ENCODE results near the gene EXOC3.

DNA sequence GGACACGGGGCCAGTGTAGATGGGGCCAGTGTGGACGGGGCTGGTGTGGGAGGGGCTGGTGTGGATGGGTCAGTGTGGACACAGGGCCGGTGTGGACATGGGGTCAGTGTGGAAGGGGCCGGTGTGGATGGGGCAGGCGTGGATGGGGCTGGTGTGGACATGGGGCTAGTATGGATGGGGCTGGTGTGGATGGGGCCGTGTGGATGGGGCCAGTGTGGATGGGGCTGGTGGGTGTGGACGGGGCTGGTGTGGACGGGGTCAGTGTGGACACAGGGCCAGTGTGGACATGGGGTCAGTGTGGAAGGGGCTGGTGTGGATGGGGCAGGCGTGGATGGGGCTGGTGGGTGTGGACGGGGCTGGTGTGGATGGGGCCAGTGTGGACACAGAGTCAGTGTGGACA is 57.5 kb downstream of the EXOC3 start:
- TF ChIP-seq, protein P1, sequence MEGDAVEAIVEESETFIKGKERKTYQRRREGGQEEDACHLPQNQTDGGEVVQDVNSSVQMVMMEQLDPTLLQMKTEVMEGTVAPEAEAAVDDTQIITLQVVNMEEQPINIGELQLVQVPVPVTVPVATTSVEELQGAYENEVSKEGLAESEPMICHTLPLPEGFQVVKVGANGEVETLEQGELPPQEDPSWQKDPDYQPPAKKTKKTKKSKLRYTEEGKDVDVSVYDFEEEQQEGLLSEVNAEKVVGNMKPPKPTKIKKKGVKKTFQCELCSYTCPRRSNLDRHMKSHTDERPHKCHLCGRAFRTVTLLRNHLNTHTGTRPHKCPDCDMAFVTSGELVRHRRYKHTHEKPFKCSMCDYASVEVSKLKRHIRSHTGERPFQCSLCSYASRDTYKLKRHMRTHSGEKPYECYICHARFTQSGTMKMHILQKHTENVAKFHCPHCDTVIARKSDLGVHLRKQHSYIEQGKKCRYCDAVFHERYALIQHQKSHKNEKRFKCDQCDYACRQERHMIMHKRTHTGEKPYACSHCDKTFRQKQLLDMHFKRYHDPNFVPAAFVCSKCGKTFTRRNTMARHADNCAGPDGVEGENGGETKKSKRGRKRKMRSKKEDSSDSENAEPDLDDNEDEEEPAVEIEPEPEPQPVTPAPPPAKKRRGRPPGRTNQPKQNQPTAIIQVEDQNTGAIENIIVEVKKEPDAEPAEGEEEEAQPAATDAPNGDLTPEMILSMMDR (IDR thresholded peaks at IDR 0.05), result no peak
- TF ChIP-seq EZH2 (IDR thresholded peaks at IDR 0.05) (no peak), EZH2phosphoT487 (IDR thresholded peaks at IDR 0.05) (no peak)

All from neural progenitor cell (in vitro differentiated cells).